ENCODE results near the gene TERT.

- TF ChIP-seq CTCF (IDR thresholded peaks at IDR 0.05) (no peak), POLR2A (IDR thresholded peaks at IDR 0.05) (no peak)
Observed at GRCh38 chr5:1215320-1216096, 79.4 kb downstream of the TERT start.

Measured in prostate gland (tissue), 2 donors.